ENCODE measurements around the gene TMEM184A.

- no peak for TF ChIP-seq EZH2 (IDR thresholded peaks at IDR 0.05; ENCODE audit: borderline replicate concordance, insufficient read depth, low read depth, low read length, poor library complexity, severe bottlenecking)
- TF ChIP-seq, protein P1, sequence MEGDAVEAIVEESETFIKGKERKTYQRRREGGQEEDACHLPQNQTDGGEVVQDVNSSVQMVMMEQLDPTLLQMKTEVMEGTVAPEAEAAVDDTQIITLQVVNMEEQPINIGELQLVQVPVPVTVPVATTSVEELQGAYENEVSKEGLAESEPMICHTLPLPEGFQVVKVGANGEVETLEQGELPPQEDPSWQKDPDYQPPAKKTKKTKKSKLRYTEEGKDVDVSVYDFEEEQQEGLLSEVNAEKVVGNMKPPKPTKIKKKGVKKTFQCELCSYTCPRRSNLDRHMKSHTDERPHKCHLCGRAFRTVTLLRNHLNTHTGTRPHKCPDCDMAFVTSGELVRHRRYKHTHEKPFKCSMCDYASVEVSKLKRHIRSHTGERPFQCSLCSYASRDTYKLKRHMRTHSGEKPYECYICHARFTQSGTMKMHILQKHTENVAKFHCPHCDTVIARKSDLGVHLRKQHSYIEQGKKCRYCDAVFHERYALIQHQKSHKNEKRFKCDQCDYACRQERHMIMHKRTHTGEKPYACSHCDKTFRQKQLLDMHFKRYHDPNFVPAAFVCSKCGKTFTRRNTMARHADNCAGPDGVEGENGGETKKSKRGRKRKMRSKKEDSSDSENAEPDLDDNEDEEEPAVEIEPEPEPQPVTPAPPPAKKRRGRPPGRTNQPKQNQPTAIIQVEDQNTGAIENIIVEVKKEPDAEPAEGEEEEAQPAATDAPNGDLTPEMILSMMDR (IDR thresholded peaks at IDR 0.05) = no peak
Measured at GRCh38 chr7:1587738-1588137, 31.7 kb upstream of the TMEM184A start.

Data from B cell (primary cell).